Thyroid gland (tissue), 4 donors: Measurements from ENCODE around the gene PPP4R2.

Experiments used
- POLR2A ChIP-seq, 2 donors: fragments of 450-650 bp; IDR thresholded peaks; one replicate each; pipeline ENCODE4 v1.6.1; 2017; ENCODE audit warnings: antibody characterized with exemption in 2 of 2, mild to moderate bottlenecking in 2 of 2, moderate library complexity in 1 of 2
- TF ChIP-seq, protein P1 (sequence below), 6 experiments: fragments of 200-600 bp in 3 of 6; fragments of 450-650 bp in 3 of 6; sonication (generic) in 3 of 6; IDR thresholded peaks; one replicate each; pipeline ENCODE4 v1.5.1; 2016 to 2019; ENCODE audit warnings: antibody characterized with exemption in 6 of 6, mild to moderate bottlenecking in 2 of 6, inconsistent platforms in 1 of 6, moderate library complexity in 1 of 6

DNA sequence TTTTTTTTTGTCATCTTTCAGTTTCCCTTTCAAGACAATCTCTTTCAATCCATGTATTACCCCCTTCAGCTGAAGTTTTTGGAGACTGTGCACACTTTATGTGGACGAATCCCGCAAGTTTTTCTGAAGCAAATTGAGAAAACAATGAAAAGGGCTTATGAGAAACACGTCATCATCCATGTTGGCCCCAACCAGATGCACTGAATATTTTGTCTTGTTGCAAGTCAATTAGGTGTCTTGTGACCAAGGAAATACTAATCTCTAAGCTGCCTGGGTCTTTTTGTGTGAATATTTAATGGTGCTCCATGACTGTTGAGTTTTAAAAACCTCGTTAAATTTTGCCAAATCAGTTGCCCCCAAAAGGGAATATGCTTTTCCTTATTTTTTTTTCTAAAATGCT lies 21.7 kb upstream of the PPP4R2 start:
- TF ChIP-seq, protein P1, sequence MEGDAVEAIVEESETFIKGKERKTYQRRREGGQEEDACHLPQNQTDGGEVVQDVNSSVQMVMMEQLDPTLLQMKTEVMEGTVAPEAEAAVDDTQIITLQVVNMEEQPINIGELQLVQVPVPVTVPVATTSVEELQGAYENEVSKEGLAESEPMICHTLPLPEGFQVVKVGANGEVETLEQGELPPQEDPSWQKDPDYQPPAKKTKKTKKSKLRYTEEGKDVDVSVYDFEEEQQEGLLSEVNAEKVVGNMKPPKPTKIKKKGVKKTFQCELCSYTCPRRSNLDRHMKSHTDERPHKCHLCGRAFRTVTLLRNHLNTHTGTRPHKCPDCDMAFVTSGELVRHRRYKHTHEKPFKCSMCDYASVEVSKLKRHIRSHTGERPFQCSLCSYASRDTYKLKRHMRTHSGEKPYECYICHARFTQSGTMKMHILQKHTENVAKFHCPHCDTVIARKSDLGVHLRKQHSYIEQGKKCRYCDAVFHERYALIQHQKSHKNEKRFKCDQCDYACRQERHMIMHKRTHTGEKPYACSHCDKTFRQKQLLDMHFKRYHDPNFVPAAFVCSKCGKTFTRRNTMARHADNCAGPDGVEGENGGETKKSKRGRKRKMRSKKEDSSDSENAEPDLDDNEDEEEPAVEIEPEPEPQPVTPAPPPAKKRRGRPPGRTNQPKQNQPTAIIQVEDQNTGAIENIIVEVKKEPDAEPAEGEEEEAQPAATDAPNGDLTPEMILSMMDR (IDR thresholded peaks at IDR 0.05) = no peak
- no peak for TF ChIP-seq POLR2A (IDR thresholded peaks at IDR 0.05)
